CD8-positive, alpha-beta memory T cell (primary cell): Measurements from ENCODE around the gene EGFR. TPM values are rescaled to one million over a fixed set of nuclear protein-coding genes. Genes with fewer than 3 reads are reported as not detected.

Experiments
- CTCF ChIA-PET: fragments of 350-600 bp; sonication (Branson Sonifier 250); formaldehyde crosslinking; loops from one replicate; lab custom pipeline; 2021; ENCODE audit warnings: antibody characterized with exemption; lab: Charles Lee
- POLR2A ChIA-PET: fragments of 350-600 bp; sonication (Branson Sonifier 250); formaldehyde crosslinking; loops from one replicate; lab custom pipeline; 2021; ENCODE audit warnings: antibody characterized with exemption; lab: Charles Lee
- DNase-seq, 5 donors: peaks; one replicate each; pipeline versions ENCODE4 v3.0.0 to v3.0.0-alpha.2; 2020 to 2022; ENCODE audit warnings: mixed read lengths in 1 of 5
- H3K27ac ChIP-seq: one replicate; pipeline ENCODE4 v1.7.0; 2013; ENCODE audit warnings: low read depth, mild to moderate bottlenecking, low read length, moderate library complexity
- H3K27me3 ChIP-seq: 2 replicates; pipeline ENCODE4 v1.7.0; 2013; ENCODE audit warnings: low read length, mild to moderate bottlenecking; ENCODE audit not compliant: insufficient read depth, poor library complexity, severe bottlenecking
- H3K36me3 ChIP-seq: 2 replicates; pipeline ENCODE4 v1.7.0; 2013; ENCODE audit warnings: mild to moderate bottlenecking, low read length, moderate library complexity; ENCODE audit not compliant: insufficient read depth
- H3K4me1 ChIP-seq: 2 replicates; pipeline ENCODE4 v1.7.0; 2013; ENCODE audit warnings: mild to moderate bottlenecking, low read length, moderate library complexity; ENCODE audit not compliant: insufficient read depth
- H3K4me3 ChIP-seq: 2 replicates; pipeline ENCODE4 v1.7.0; 2013; ENCODE audit warnings: mild to moderate bottlenecking, low read length
- H3K9me3 ChIP-seq: 2 replicates; pipeline ENCODE4 v1.7.0; 2013; ENCODE audit warnings: mild to moderate bottlenecking, low read length
- H3K27ac Mint-ChIP-seq, 8 donors: one replicate each; pipeline ENCODE4 v1.8.0; 2020 to 2021; ENCODE audit warnings: mixed read lengths in 8 of 8, mild to moderate bottlenecking in 6 of 8, inconsistent platforms in 3 of 8, moderate library complexity in 3 of 8
- H3K27me3 Mint-ChIP-seq, 2 donors: one replicate each; pipeline ENCODE4 v1.8.0; 2020 to 2021; ENCODE audit warnings: mixed read lengths in 2 of 2, mild to moderate bottlenecking in 1 of 2, moderate library complexity in 1 of 2
- H3K36me3 Mint-ChIP-seq, 3 donors: one replicate each; pipeline ENCODE4 v1.8.0; 2020 to 2021; ENCODE audit warnings: mixed read lengths in 3 of 3, inconsistent platforms in 1 of 3, mild to moderate bottlenecking in 1 of 3
- H3K4me1 Mint-ChIP-seq, 3 donors: one replicate each; pipeline ENCODE4 v1.8.0; 2020 to 2021; ENCODE audit warnings: mixed read lengths in 3 of 3, inconsistent platforms in 1 of 3, mild to moderate bottlenecking in 1 of 3
- H3K4me3 Mint-ChIP-seq, 7 donors: one replicate each; pipeline ENCODE4 v1.8.0; 2020 to 2021; ENCODE audit warnings: mixed read lengths in 7 of 7, mild to moderate bottlenecking in 6 of 7, moderate library complexity in 4 of 7, inconsistent platforms in 2 of 7
- H3K9me3 Mint-ChIP-seq, 5 donors: one replicate each; pipeline ENCODE4 v1.8.0; 2020 to 2022; ENCODE audit warnings: mixed read lengths in 5 of 5, mild to moderate bottlenecking in 3 of 5, moderate library complexity in 2 of 5, inconsistent platforms in 1 of 5
- polyA plus RNA-seq: library from polyadenylated mRNA; unstranded; fragments of 300-500 nt; fragmentation: Illumina TruSeq; gene quantifications from one replicate; pipeline ENCODE4 v1.2.3, GENCODE V29; 2021
- total RNA-seq, 2 experiments: library from RNA; stranded (reverse); gene quantifications; one replicate each; pipeline ENCODE4 v1.2.3, GENCODE V29; 2021

EGFR gene
- total and polyA plus RNA-seq, 3 experiments from 2014 or later, result not detected

GRCh38 chr7:55156919-55157763, 138.3 kb downstream of the EGFR start:
- H3K9me3 Mint-ChIP-seq, result no peaks in the 10 kb centered on the region
- ChIA-PET CTCF (no interaction called here), POLR2A (no interaction called here)
- DNase-seq, result no peak
- H3K4me3 Mint-ChIP-seq, result no peak overlapping the region
- Histone ChIP-seq H3K36me3 (no peaks in the 10 kb centered on the region), H3K4me3 (no peak overlapping the region), H3K9me3 (no peaks in the 10 kb centered on the region), H3K4me1 (no peaks in the 10 kb centered on the region), H3K27ac (no peak overlapping the region), H3K27me3 (no peaks in the 10 kb centered on the region)
- H3K27ac Mint-ChIP-seq, result no peak overlapping the region
- H3K27me3 Mint-ChIP-seq, result no peaks in the 10 kb centered on the region
- no peaks in the 10 kb centered on the region for H3K36me3 Mint-ChIP-seq
- H3K4me1 Mint-ChIP-seq, result no peaks in the 10 kb centered on the region

GRCh38 chr7:55157764-55158105, 138.9 kb downstream of the EGFR start:
- no peaks in the 10 kb centered on the region for H3K4me1 ChIP-seq
- H3K9me3 Mint-ChIP-seq, result no peaks in the 10 kb centered on the region
- no peak overlapping the region for H3K27ac Mint-ChIP-seq
- no peak overlapping the region for H3K4me3 Mint-ChIP-seq
- H3K27ac ChIP-seq, result no peak overlapping the region
- H3K27me3 ChIP-seq, result no peaks in the 10 kb centered on the region
- H3K27me3 Mint-ChIP-seq, result no peaks in the 10 kb centered on the region
- CTCF ChIA-PET, result no interaction called here
- no peaks in the 10 kb centered on the region for H3K36me3 ChIP-seq
- no peaks in the 10 kb centered on the region for H3K9me3 ChIP-seq
- DNase-seq, result no peak
- H3K4me1 Mint-ChIP-seq, result no peaks in the 10 kb centered on the region
- H3K36me3 Mint-ChIP-seq, result no peaks in the 10 kb centered on the region
- no peak overlapping the region for H3K4me3 ChIP-seq
- POLR2A ChIA-PET, result no interaction called here

- H3K4me1 Mint-ChIP-seq, result no peaks in the 10 kb centered on the region
- ChIA-PET POLR2A (no interaction called here), CTCF (no interaction called here)
- H3K36me3 Mint-ChIP-seq, result no peaks in the 10 kb centered on the region
- H3K27me3 Mint-ChIP-seq, result no peaks in the 10 kb centered on the region
- Histone ChIP-seq H3K9me3 (no peaks in the 10 kb centered on the region), H3K36me3 (no peaks in the 10 kb centered on the region), H3K27ac (no peak overlapping the region), H3K27me3 (no peaks in the 10 kb centered on the region), H3K4me1 (no peaks in the 10 kb centered on the region), H3K4me3 (no peak overlapping the region)
- DNase-seq, result no peak
- H3K9me3 Mint-ChIP-seq, result no peaks in the 10 kb centered on the region
- no peak overlapping the region for H3K4me3 Mint-ChIP-seq
- H3K27ac Mint-ChIP-seq, result peak overlapping the region in 1 of 8 donors; percentile 33
These were observed 139.9 kb downstream of the EGFR start for GRCh38 chr7:55158541-55159382.

GRCh38 chr7:55160539-55160938, 141.7 kb downstream of the EGFR start:
- no peak overlapping the region for H3K27ac Mint-ChIP-seq
- H3K27ac ChIP-seq, result no peak overlapping the region
- no peak overlapping the region for H3K4me3 Mint-ChIP-seq
- H3K27me3 ChIP-seq, result no peaks in the 10 kb centered on the region
- no peaks in the 10 kb centered on the region for H3K9me3 ChIP-seq
- no peaks in the 10 kb centered on the region for H3K4me1 ChIP-seq
- H3K36me3 ChIP-seq, result no peaks in the 10 kb centered on the region
- H3K36me3 Mint-ChIP-seq, result no peaks in the 10 kb centered on the region
- ChIA-PET POLR2A (no interaction called here), CTCF (no interaction called here)
- H3K4me1 Mint-ChIP-seq, result no peaks in the 10 kb centered on the region
- H3K9me3 Mint-ChIP-seq, result no peaks in the 10 kb centered on the region
- no peak overlapping the region for H3K4me3 ChIP-seq
- H3K27me3 Mint-ChIP-seq, result no peaks in the 10 kb centered on the region
- no peak for DNase-seq

- Histone ChIP-seq H3K27me3 (no peaks in the 10 kb centered on the region), H3K4me1 (no peaks in the 10 kb centered on the region), H3K36me3 (no peaks in the 10 kb centered on the region), H3K9me3 (no peaks in the 10 kb centered on the region), H3K27ac (no peak overlapping the region), H3K4me3 (no peak overlapping the region)
- Mint-ChIP-seq H3K27me3 (no peaks in the 10 kb centered on the region), H3K36me3 (no peaks in the 10 kb centered on the region), H3K4me3 (no peak overlapping the region), H3K27ac (no peak overlapping the region), H3K9me3 (peaks cover 0 to under 1% (median 0%) of the 10 kb centered on the region in 5 donors), H3K4me1 (no peaks in the 10 kb centered on the region)
- CTCF ChIA-PET, result no interaction called here
- POLR2A ChIA-PET, result no interaction called here
- DNase-seq, result no peak
These were observed 142.4 kb downstream of the EGFR start for GRCh38 chr7:55161154-55161687.

GRCh38 chr7:55162476-55162875, 143.7 kb downstream of the EGFR start:
- Mint-ChIP-seq H3K27me3 (no peaks in the 10 kb centered on the region), H3K36me3 (no peaks in the 10 kb centered on the region), H3K4me3 (no peak overlapping the region), H3K27ac (no peak overlapping the region), H3K9me3 (peaks cover 0 to 3% (median 0%) of the 10 kb centered on the region in 5 donors), H3K4me1 (no peaks in the 10 kb centered on the region)
- Histone ChIP-seq H3K4me3 (no peak overlapping the region), H3K9me3 (no peaks in the 10 kb centered on the region), H3K27me3 (no peaks in the 10 kb centered on the region), H3K4me1 (no peaks in the 10 kb centered on the region), H3K27ac (no peak overlapping the region), H3K36me3 (no peaks in the 10 kb centered on the region)
- ChIA-PET CTCF (no interaction called here), POLR2A (no interaction called here)
- no peak for DNase-seq

GRCh38 chr7:55163733-55164132, 144.9 kb downstream of the EGFR start:
- no peak overlapping the region for H3K4me3 Mint-ChIP-seq
- no peaks in the 10 kb centered on the region for H3K4me1 Mint-ChIP-seq
- H3K9me3 Mint-ChIP-seq, result peaks cover 0 to 3% (median 0%) of the 10 kb centered on the region in 5 donors
- H3K4me3 ChIP-seq, result no peak overlapping the region
- peaks cover 0 to 3% of the 10 kb centered on the region in 2 donors for H3K27me3 Mint-ChIP-seq
- H3K4me1 ChIP-seq, result no peaks in the 10 kb centered on the region
- CTCF ChIA-PET, result no interaction called here
- DNase-seq, result no peak
- no peaks in the 10 kb centered on the region for H3K9me3 ChIP-seq
- no peaks in the 10 kb centered on the region for H3K36me3 ChIP-seq
- H3K36me3 Mint-ChIP-seq, result no peaks in the 10 kb centered on the region
- POLR2A ChIA-PET, result no interaction called here
- no peak overlapping the region for H3K27ac Mint-ChIP-seq
- H3K27me3 ChIP-seq, result no peaks in the 10 kb centered on the region
- H3K27ac ChIP-seq, result no peak overlapping the region

GRCh38 chr7:55164527-55164926, 145.7 kb downstream of the EGFR start:
- no peaks in the 10 kb centered on the region for H3K27me3 ChIP-seq
- H3K4me3 ChIP-seq, result no peak overlapping the region
- H3K36me3 ChIP-seq, result no peaks in the 10 kb centered on the region
- Mint-ChIP-seq H3K27me3 (peaks cover 0 to 7% of the 10 kb centered on the region in 2 donors), H3K36me3 (no peaks in the 10 kb centered on the region), H3K4me3 (no peak overlapping the region), H3K9me3 (peaks cover 0 to 3% (median 0%) of the 10 kb centered on the region in 5 donors), H3K4me1 (no peaks in the 10 kb centered on the region), H3K27ac (no peak overlapping the region)
- CTCF ChIA-PET, result no interaction called here
- no peak for DNase-seq
- no peak overlapping the region for H3K27ac ChIP-seq
- no peaks in the 10 kb centered on the region for H3K4me1 ChIP-seq
- H3K9me3 ChIP-seq, result no peaks in the 10 kb centered on the region
- POLR2A ChIA-PET, result no interaction called here
